NCI-H526 treated with DMSO at 0.1 percent for 48 hours (cell line): Measurements from ENCODE around the gene HAND2.

Source experiments
- DNase-seq: peaks from one replicate; lab custom pipeline; 2025; lab: John Stamatoyannopoulos, UW

Gene HAND2

GRCh38 chr4:173535957-173536356 is 5.9 kb upstream of the HAND2 start:
- DNase-seq: no peak

GRCh38 chr4:173535165-173535902 is 5.3 kb upstream of the HAND2 start:
- DNase-seq: no peak

- no peak for DNase-seq
Measured at GRCh38 chr4:173534434-173534833, 4.4 kb upstream of the HAND2 start.

GRCh38 chr4:173532725-173533511 is 2.9 kb upstream of the HAND2 start:
- no peak for DNase-seq

GRCh38 chr4:173531086-173531965 is 1.3 kb upstream of the HAND2 start:
- DNase-seq: no peak

- DNase-seq: no peak
Measured at GRCh38 chr4:173530326-173531085, 477 bp upstream of the HAND2 start.

- no peak for DNase-seq
Measured at GRCh38 chr4:173528378-173529321, 1.4 kb downstream of the HAND2 start.

GRCh38 chr4:173527103-173527891 is 2.7 kb downstream of the HAND2 start:
- DNase-seq: no peak

GRCh38 chr4:173526724-173527102 is 3.3 kb downstream of the HAND2 start:
- DNase-seq: no peak

- no peak for DNase-seq
Measured at GRCh38 chr4:173526027-173526482, 4.0 kb downstream of the HAND2 start.

- DNase-seq: no peak
Measured at GRCh38 chr4:173525118-173526011, 4.7 kb downstream of the HAND2 start.

- no peak for DNase-seq
Measured at GRCh38 chr4:173524218-173525117, 5.6 kb downstream of the HAND2 start.

- DNase-seq: no peak
Measured at GRCh38 chr4:173522951-173523395, 7.1 kb downstream of the HAND2 start.

- no peak for DNase-seq
Measured at GRCh38 chr4:173522160-173522950, 7.7 kb downstream of the HAND2 start.

- peak; percentile 44 for DNase-seq
Measured at GRCh38 chr4:173521467-173522159, 8.4 kb downstream of the HAND2 start.

- DNase-seq: no peak
Measured at GRCh38 chr4:173520921-173521466, 9.0 kb downstream of the HAND2 start.
